AG09309 (cell line): Measurements from ENCODE around the gene GLIS2.

Experiments used
- DNase-seq: peaks from one replicate; pipeline ENCODE4 v3.0.0-alpha.2; 2010; ENCODE audit warnings: low read depth
- H3K4me3 ChIP-seq: 2 replicates; pipeline ENCODE4 v1.5.1; 2011; ENCODE audit warnings: mild to moderate bottlenecking, low read depth, low read length, moderate library complexity; ENCODE audit not compliant: control insufficient read depth
- CTCF ChIP-seq: IDR thresholded peaks from 2 replicates; pipeline ENCODE4 v1.5.1; 2011; ENCODE audit warnings: mild to moderate bottlenecking, low read depth, low read length, inconsistent platforms; ENCODE audit not compliant: insufficient read depth, control insufficient read depth; ENCODE audit errors: missing control alignments

Gene GLIS2

GRCh38 chr16:4373909-4374742, 58.3 kb downstream of the GLIS2 start:
- H3K4me3 ChIP-seq = peak overlapping the region; percentile 99
- DNase-seq = peak; percentile 98
- TF ChIP-seq CTCF = no peak

GRCh38 chr16:4375717-4376116, 59.9 kb downstream of the GLIS2 start:
- DNase-seq = no peak
- peak overlapping the region; percentile 36 for H3K4me3 ChIP-seq
- no peak for TF ChIP-seq CTCF

GRCh38 chr16:4376126-4376892, 60.4 kb downstream of the GLIS2 start:
- no peak for TF ChIP-seq CTCF
- peak overlapping the region; percentile 36 for H3K4me3 ChIP-seq
- no peak for DNase-seq

GRCh38 chr16:4376893-4377572, 61.2 kb downstream of the GLIS2 start:
- no peak for DNase-seq
- no peak for TF ChIP-seq CTCF

GRCh38 chr16:4377573-4378154, 61.8 kb downstream of the GLIS2 start:
- no peak for DNase-seq
- no peak overlapping the region for H3K4me3 ChIP-seq
- TF ChIP-seq CTCF = peak; percentile 7

More at GRCh38 chr16:4376893-4377572, 61.2 kb downstream of the GLIS2 start:
- peak overlapping the region; percentile 34 for H3K4me3 ChIP-seq

GRCh38 chr16:4378161-4378666, 62.3 kb downstream of the GLIS2 start:
- no peak for TF ChIP-seq CTCF

More at GRCh38 chr16:4378161-4378666, 62.3 kb downstream of the GLIS2 start:
- DNase-seq = no peak
- no peak overlapping the region for H3K4me3 ChIP-seq
